ENCODE results near the gene C2.

C2 gene

DNA sequence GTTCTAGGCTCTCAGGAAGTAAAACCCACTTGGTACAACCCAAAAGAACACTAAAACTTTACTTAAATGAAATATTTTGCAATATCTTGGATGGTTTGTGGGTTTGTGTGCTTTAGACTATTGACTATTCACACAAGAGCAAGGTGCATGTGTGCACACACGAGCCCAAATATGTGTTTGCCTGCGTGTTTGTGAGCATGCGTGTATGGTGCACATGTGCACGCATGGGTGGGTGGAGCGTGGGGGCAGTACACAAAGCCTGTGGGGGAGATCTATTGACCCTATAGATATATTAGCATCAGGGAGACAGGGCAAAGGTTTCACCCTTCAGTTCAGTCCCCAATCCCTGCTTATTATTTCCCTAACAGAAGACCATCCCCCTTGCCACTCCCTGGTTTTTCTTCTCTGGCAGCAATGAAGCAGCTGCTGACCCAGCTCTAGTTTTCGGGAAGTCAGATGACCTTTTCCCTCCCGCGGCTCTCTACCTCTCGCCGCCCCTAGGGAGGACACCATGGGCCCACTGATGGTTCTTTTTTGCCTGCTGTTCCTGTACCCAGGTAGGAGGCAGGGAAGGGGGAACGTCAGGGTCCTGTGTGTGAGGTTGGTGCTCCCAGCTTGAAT, at the start of gene C2:
Gene C2 (plus strand): TSS at position 476 of the 621 bp plus-strand sequence. CDS start 36 bp downstream, at position 512.
- DNase-seq: no peak

DNA sequence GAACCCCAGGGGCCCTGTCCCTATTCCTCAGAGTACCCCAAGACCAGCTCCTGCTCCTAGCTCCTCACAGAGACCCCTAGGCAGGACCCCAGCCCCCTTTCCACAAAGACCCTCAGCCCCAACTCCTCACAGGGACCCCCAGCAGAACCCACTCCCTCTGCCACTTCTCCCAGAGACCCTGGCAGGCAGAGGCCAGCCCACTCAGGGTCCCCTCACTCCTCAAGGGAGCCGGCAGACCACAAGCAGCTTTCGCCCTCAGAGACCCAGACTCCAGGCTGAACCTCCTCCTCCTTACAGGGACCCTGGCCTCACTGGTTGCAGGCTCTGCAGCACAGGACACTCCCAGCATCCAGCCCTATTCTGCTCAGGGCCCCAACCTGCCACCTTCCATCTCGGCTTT, 49.3 kb upstream of the C2 start:
- DNase-seq: no peak

DNA sequence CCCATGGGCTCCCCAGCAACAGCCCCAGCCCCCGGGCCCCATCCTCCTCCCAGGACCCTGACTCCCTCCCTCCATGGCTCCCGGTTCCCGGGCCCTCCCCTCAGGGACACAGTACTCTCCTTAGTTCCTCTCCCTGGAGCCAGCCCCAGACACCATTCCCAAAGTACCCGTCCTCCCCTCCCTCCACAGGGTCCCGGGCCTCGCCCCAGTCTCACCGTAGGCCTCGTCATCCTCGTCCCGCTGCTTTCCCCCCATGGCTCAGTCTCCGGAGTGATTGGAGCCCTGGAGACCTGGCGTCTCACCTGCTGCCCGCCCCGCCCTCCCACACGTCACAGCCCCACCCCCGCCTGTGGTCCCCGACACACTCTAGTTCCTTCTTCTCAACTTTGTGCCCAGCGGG, 48.8 kb upstream of the C2 start, which contains the start of gene SLC44A4:
Gene SLC44A4 (minus strand): TSS at position 272 of the 400 bp plus-strand sequence. CDS start 17 bp downstream, at position 255.
- DNase-seq: no peak

- DNase-seq: no peak
Measured at GRCh38 chr6:31879143-31879542, 48.4 kb upstream of the C2 start.

DNA sequence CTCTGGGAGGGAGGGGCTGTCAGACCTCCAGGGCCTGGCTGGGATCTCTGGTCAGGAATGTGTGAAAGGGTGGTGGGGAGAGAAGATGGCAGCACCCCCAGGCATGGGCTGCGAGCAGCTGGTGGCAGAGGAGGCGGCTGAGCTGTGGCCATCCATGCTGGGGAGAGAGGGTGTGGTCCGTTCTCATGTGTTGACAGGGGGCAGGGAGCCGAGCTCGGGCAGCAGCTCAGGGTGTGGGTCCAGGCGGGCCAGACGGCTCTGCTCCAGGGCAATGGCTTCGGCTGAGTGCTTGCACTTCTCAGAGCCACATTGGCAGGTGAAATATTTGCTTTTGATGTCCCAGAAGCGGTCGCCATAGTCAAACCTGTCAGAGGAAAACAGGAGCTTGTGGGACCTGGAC, 47.6 kb upstream of the C2 start:
- no peak for DNase-seq

- no peak for DNase-seq
Measured at GRCh38 chr6:31880616-31881015, 46.9 kb upstream of the C2 start.

- no peak for DNase-seq
Measured at GRCh38 chr6:31881136-31881859, 46.2 kb upstream of the C2 start.

- DNase-seq: no peak
Measured at GRCh38 chr6:31882344-31882743, 45.2 kb upstream of the C2 start.

DNA sequence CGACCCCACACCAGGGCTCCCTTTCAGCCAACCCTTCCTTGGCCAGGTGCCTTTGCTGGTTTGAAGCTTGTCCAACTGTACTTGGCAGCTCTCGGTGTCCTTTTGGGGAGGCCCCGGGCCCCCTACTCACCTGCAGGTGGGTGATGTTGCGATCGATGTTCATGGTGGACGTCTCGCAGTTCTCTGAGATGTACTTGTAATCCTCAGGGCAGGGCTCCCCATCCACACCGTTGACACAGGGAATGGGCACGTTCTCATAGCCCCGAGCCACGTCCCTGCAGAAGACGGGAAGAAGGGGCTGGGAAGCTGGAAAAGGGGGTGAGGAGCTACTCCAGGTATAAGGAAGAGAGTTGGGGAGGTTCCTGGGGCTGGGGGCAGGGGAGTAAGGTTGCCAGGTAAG, 43.8 kb upstream of the C2 start:
- no peak for DNase-seq

- no peak for DNase-seq
Measured at GRCh38 chr6:31884528-31885035, 42.9 kb upstream of the C2 start.

DNA sequence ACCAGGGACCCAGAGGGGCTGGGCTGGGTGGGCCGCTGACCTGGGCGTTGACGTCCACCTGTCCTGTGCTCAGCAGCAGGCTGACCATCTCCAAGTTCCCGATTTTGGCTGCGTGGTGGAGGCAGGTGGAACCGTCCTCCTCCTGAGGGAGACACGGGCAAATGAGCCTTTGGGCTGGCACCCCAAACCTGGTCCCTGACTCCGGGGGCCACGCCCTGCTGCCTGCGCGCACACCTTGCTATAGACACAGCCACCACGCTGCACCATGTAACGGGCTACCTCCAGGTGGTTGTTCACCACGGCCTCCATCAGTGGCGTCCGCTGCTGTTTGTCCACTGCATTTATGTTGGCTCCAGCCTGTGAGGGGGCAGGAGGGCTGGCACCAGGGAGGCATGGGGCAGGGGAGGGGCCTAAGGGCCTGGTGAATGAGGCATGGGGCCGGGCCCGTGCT, 41.0 kb upstream of the C2 start:
- DNase-seq: no peak

DNA sequence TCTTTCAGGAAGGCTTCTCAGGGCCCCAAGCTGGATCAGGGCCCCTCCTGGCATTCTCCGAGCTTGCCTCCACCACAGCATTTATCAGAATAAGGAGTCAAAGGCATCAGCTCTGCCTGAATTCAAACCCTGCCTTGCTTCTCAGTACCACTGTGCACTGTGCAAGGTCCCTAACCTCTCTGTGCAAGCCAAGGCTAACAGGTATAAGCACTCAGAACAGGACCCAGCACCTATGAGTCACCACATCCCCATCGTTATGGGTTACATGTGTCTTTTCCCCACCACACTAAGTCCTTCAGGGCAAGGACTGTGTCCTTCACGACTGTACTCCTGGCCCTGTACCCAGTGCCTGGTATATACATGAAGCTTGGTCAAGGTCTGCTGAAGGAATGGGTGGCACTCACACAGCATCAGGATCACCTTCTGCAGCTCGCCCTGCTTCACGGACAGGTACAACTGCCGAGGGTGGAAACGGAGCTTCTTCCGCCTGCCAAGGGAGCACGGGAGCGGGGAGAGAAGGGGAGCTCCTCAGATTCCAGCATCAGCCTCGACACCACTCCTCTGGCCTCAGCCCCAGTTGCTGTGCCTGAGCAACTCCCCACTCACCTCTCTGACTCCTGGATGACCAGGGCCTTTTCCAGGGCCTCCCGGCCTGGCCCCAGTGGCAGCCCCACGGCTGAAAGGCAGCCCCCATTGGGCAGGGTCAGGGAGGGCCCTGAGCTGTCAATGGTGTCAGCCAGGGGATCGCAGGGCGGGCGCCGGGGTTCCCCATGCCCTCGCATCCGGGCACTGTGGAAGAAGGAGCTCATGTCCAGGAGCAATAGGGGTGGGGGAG, 40.1 kb upstream of the C2 start:
- no peak for DNase-seq

DNA sequence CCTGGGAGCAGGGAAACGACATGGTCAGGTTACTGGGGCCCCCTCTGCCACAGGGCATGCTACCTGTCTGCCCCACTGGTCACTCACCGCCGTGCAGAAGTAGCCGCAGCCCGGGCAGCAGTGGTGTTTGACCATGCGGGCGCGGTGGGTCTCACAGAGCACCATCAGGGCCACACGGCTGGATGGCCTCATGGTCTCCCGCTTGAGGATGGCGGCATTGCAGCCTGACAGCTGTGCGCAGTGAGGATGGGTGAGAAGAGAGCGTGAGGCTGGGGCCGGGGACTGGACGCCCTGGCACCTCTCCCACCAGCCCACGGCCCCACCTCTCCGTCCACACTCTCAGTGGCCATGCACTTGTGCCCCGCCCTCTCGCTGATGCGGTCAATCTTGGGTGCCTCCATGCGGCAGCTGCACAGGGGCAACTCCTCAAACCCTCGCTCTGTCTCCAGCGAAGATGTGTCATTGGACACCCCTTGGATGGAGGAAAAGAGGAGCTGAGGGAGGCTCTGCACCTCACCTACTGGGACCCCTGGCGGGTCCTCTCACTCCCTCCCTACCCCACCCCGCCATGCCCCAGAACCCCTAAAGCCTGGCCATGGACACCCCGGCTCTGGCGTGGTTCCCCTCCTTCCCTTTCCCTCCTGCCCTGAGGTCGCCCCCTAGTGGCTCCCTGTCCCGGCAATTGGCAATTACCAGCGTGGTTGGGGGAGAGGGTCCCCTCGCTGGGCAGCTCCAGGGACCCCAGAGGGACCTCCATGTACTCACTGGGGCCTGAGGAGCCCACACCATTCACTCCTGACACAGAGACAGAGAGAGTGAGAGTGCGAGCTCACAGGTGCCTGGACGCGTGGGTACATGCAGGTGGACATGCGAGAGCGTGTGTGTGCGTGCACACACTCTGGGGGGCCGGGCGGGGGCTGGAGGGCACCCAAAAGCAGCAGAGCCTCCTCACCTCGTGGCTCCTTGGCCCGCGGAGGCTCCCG, 39.0 kb upstream of the C2 start:
- DNase-seq: no peak

GRCh38 chr6:31889331-31889972, 38.1 kb upstream of the C2 start:
- no peak for DNase-seq

DNA sequence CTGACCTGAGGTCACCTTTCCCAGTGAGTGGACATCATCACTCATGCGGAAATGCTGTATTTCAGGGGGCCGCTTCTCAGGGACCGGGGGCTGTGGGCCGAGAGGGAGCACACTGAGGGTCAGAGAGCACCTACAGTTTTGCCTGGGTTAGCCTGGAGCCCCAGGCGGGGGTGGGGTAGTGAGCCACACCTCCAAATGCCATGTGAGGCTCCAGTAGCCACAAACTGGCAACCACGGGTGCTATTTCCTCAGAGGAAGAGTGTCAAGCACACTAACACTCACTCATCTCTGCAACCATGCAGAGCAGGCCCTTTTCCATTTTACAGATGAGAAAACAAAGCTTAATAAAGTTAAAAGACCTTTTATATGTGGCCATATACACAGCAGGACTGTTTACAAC, 34.7 kb upstream of the C2 start:
- DNase-seq: no peak

DNA sequence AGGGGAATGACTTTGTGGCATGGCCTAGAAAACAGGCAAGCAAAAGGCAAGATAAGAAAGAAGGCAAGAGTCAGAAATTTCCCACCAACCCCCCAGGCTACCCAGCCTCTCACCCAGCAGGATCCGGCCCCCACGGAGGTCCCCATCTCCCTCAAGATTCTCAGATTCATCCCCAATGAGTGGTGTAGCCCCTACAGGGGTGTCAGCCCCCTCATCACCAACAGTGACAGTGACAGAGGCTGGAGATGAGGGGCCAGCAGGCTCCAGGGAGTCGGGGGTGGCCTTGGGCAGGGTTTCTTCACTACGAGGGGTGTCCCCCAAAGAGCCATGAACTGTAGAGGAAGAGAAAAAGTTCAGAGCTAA, 31.0 kb upstream of the C2 start:
- DNase-seq: no peak

GRCh38 chr6:31896856-31897611, 30.5 kb upstream of the C2 start:
- DNase-seq: no peak

- DNase-seq: peak; percentile 83
Measured at GRCh38 chr6:31897612-31898382, 29.7 kb upstream of the C2 start, which contains the start of gene EHMT2. EHMT2 (minus strand) TSS chr6:31897698; CDS start chr6:31897677, 21 bp downstream.

DNA sequence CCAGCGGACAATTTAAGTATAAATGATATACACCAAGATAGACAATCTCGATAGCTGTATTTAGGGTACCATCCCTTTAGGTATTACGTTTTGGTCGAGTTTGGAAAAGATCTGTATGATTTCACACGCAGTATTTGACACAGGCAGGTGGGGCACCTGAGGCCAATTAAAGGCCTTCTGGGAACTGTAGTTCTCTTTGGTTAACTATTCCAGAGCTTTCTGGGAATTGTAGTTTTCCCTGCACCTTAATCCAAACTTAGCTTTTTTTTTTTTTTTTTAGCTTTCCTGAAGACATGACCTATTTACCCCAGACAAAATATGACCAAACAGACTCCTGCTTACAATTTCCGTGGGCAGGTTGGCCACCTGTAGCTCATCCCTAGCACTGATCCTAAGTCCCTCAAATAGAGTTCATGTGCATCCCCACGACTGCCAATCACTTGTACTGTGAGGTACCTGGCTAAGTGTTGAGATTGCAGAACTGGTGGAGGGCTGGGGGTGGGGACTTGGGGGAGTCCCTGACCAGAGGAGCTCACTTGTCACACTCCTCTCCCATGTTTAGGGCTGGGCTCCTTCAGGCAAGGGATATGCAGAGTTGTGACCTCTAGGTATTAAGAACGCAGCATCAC, 29.0 kb upstream of the C2 start:
- peak; percentile 37 for DNase-seq

DNA sequence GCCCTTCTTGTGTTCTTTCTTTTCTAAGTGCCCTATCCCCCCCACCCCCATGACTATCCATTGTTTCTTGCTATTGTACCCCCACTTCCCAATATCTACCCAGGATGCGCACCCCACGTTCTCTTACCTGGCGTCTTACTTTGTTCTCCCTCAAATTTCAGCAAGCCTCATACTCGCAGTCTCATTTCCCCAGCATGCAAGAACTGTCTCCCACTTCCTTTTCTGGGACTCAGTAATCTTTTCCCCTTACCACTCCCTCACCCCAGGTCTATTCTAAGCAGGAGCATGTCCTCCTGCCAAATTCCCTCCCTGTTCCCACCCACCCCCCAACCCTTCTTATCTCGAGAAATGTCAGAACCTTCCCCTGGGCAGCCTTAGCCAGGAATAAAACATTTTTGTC, 28.3 kb upstream of the C2 start:
- no peak for DNase-seq
